Activated CD4-positive, alpha-beta T cell treated with anti-CD3 and anti-CD28 coated beads, Interleukin-2, amount 50 U/mL, for 16 hours (primary cell): ENCODE data around the gene ATPAF2.
"Not testable (repeated sequence)": the region's sequence is repeated elsewhere in the genome, so short reads cannot be mapped to it uniquely, and the experiment has no call there.

ENCODE experiments used
- DNase-seq: peaks from one replicate; pipeline ENCODE4 v3.0.0-alpha.2; 2020

ATPAF2 gene

GRCh38 chr17:18009609-18010420 is 29.2 kb downstream of the ATPAF2 start:
- no peak for DNase-seq

GRCh38 chr17:18008496-18009268 is 30.3 kb downstream of the ATPAF2 start:
- DNase-seq = no peak

- no peak for DNase-seq
These were observed 32.3 kb downstream of the ATPAF2 start for GRCh38 chr17:18006495-18007239.

- no peak for DNase-seq
These were observed 33.5 kb downstream of the ATPAF2 start for GRCh38 chr17:18005496-18005895.

GRCh38 chr17:18004884-18005305 is 34.1 kb downstream of the ATPAF2 start:
- DNase-seq = no peak

- DNase-seq = no peak
These were observed 34.6 kb downstream of the ATPAF2 start for GRCh38 chr17:18004345-18004744.

- no peak for DNase-seq
These were observed 36.8 kb downstream of the ATPAF2 start for GRCh38 chr17:18002171-18002570.

- DNase-seq = no peak
These were observed 38.9 kb downstream of the ATPAF2 start for GRCh38 chr17:18000030-18000408.

- DNase-seq = no peak
These were observed 39.5 kb downstream of the ATPAF2 start for GRCh38 chr17:17999364-18000029.

GRCh38 chr17:17998934-17999333 is 40.0 kb downstream of the ATPAF2 start:
- no peak for DNase-seq

GRCh38 chr17:17995887-17996286 is 43.1 kb downstream of the ATPAF2 start:
- not testable (repeated sequence) for DNase-seq

- DNase-seq = peak; percentile 23
These were observed 44.5 kb downstream of the ATPAF2 start for GRCh38 chr17:17994271-17995069.

- no peak for DNase-seq
These were observed 45.1 kb downstream of the ATPAF2 start for GRCh38 chr17:17993852-17994251.

GRCh38 chr17:17993366-17993765 is 45.6 kb downstream of the ATPAF2 start:
- DNase-seq = no peak

- no peak for DNase-seq
These were observed 48.7 kb downstream of the ATPAF2 start for GRCh38 chr17:17990282-17990681.

- DNase-seq = no peak
These were observed 49.4 kb downstream of the ATPAF2 start for GRCh38 chr17:17989618-17990017.

GRCh38 chr17:17989081-17989480 is 49.9 kb downstream of the ATPAF2 start:
- DNase-seq = no peak

GRCh38 chr17:17988427-17988945 is 50.5 kb downstream of the ATPAF2 start:
- no peak for DNase-seq

GRCh38 chr17:17987901-17988300 is 51.1 kb downstream of the ATPAF2 start:
- no peak for DNase-seq

GRCh38 chr17:17987187-17987896 is 51.6 kb downstream of the ATPAF2 start:
- no peak for DNase-seq

- DNase-seq = no peak
These were observed 53.4 kb downstream of the ATPAF2 start for GRCh38 chr17:17985555-17985954.
